A549 (cell line): ENCODE data around the gene KDM4B. TPM values are rescaled to one million over a fixed set of nuclear protein-coding genes. Genes with fewer than 3 reads are reported as not detected.

Source experiments
- ATAC-seq, 2 experiments: fragments of 200-7000 bp in 1 of 2; fragments of >200 bp in 1 of 2; cut with Nextera tagmentation in 1 of 2; cut with Tn5 transposase in 1 of 2; 3 replicates each; pipeline versions ENCODE4 v1.8.0 to v1.9.1; 2018 to 2020; ENCODE audit warnings: mild to moderate bottlenecking in 1 of 2, moderate library complexity in 1 of 2
- CTCF ChIA-PET: fragments of 300-600 bp; sonication (Branson Sonifier 250); formaldehyde crosslinking; extraction: SDS; loops from one replicate; lab custom pipeline; 2021; ENCODE audit warnings: antibody characterized with exemption, inconsistent platforms; lab: Yijun Ruan, JAX
- POLR2A ChIA-PET: fragments of 350-600 bp; formaldehyde crosslinking; extraction: SDS; loops from one replicate; lab custom pipeline; 2021; ENCODE audit warnings: antibody characterized with exemption, inconsistent platforms; lab: Yijun Ruan, JAX
- DNase-seq, 2 experiments: peaks; one replicate each; pipeline versions ENCODE4 v3.0.0 to v3.0.0-alpha.2; 2011 to 2016; ENCODE audit warnings: low read depth in 1 of 2, low spot score in 1 of 2
- FAIRE-seq: peaks from 2 replicates; lab custom pipeline; 2011; peaks lifted over from hg19 to GRCh38; lab: Jason Lieb, UNC
- H3K27ac ChIP-seq, 2 experiments: fragments of >200 bp; sonication (Bioruptor Twin); formaldehyde crosslinking; 3 replicates each; pipeline ENCODE4 v1.5.1; 2016 to 2017
- H3K4me1 ChIP-seq: fragments of >200 bp; sonication (Bioruptor Twin); formaldehyde crosslinking; 3 replicates; pipeline ENCODE4 v1.6.1; 2016
- H3K4me2 ChIP-seq: fragments of >200 bp; sonication (Bioruptor Twin); formaldehyde crosslinking; 3 replicates; pipeline ENCODE4 v1.6.1; 2016
- H3K4me3 ChIP-seq: fragments of >200 bp; sonication (Bioruptor Twin); formaldehyde crosslinking; 3 replicates; pipeline ENCODE4 v1.5.1; 2016
- H3K9me3 ChIP-seq: fragments of >200 bp; sonication (Bioruptor Twin); formaldehyde crosslinking; 3 replicates; pipeline ENCODE4 v1.6.1; 2016
- CBX2 ChIP-seq: fragments of 200-600 bp; sonication (generic); IDR thresholded peaks from 2 replicates; pipeline ENCODE4 v1.6.1; 2016; ENCODE audit warnings: low read depth, mild to moderate bottlenecking, borderline replicate concordance
- EP300 ChIP-seq, 2 experiments: fragments of >200 bp; sonication (Bioruptor Twin); formaldehyde crosslinking; IDR thresholded peaks; 2 replicates in 1 of 2; 3 replicates in 1 of 2; pipeline ENCODE4 v1.6.1; 2016 to 2017
- FOSB ChIP-seq: fragments of 250-450 bp; sonication (Bioruptor Pico); IDR thresholded peaks from 2 replicates; pipeline ENCODE4 v1.5.0; 2020; ENCODE audit warnings: mild to moderate bottlenecking, moderate library complexity
- FOXS1 ChIP-seq: fragments of 250-450 bp; sonication (Bioruptor Pico); IDR thresholded peaks from 2 replicates; pipeline ENCODE4 v1.5.0; 2020; ENCODE audit warnings: mild to moderate bottlenecking, moderate library complexity
- GATA3 ChIP-seq: IDR thresholded peaks from 2 replicates; pipeline ENCODE4 v1.6.1; 2012; ENCODE audit warnings: borderline replicate concordance
- HDAC2 ChIP-seq: fragments of 200-600 bp; sonication (generic); IDR thresholded peaks from 2 replicates; pipeline ENCODE4 v1.6.1; 2016
- HEYL ChIP-seq: fragments of 250-450 bp; sonication (Bioruptor Pico); IDR thresholded peaks from 2 replicates; pipeline ENCODE4 v1.8.0; 2021; ENCODE audit warnings: mild to moderate bottlenecking, moderate library complexity
- KDM1A ChIP-seq: fragments of 200-600 bp; sonication (generic); IDR thresholded peaks from 2 replicates; pipeline ENCODE4 v1.6.1; 2016; ENCODE audit warnings: low read depth, mild to moderate bottlenecking
- KDM5A ChIP-seq: fragments of 200-600 bp; sonication (generic); IDR thresholded peaks from 2 replicates; pipeline ENCODE4 v1.6.1; 2016; ENCODE audit warnings: antibody characterized with exemption, mild to moderate bottlenecking
- MAFK ChIP-seq: fragments of 450-650 bp; IDR thresholded peaks from 2 replicates; pipeline ENCODE4 v1.6.1; 2014; ENCODE audit not compliant: partially characterized antibody
- MYC ChIP-seq: IDR thresholded peaks from 2 replicates; pipeline ENCODE4 v1.6.1; 2012; ENCODE audit warnings: mild to moderate bottlenecking, inconsistent platforms, low read length, improper control_type of control experiment, borderline replicate concordance
- PHF8 ChIP-seq: fragments of 200-600 bp; sonication (generic); IDR thresholded peaks from 2 replicates; pipeline ENCODE4 v1.6.1; 2016; ENCODE audit warnings: low read depth, mild to moderate bottlenecking, antibody characterized with exemption, moderate library complexity, borderline replicate concordance
- RAD21 ChIP-seq, 2 experiments: fragments of >200 bp in 1 of 2; sonication (Bioruptor Twin) in 1 of 2; formaldehyde crosslinking in 1 of 2; IDR thresholded peaks in 1 of 2; conservative IDR thresholded peaks in 1 of 2; 2 replicates in 1 of 2; 3 replicates in 1 of 2; pipeline ENCODE4 v1.6.1; 2012 to 2018; ENCODE audit warnings: inconsistent platforms in 1 of 2
- RFX5 ChIP-seq: fragments of 450-650 bp; IDR thresholded peaks from 2 replicates; pipeline ENCODE4 v1.7.1; 2014; ENCODE audit warnings: antibody characterized with exemption, mild to moderate bottlenecking, moderate library complexity
- SREBF2 ChIP-seq: fragments of 450-650 bp; IDR thresholded peaks from 2 replicates; pipeline ENCODE4 v1.6.1; 2014; ENCODE audit warnings: mild to moderate bottlenecking, moderate library complexity
- ZFP36 ChIP-seq: fragments of 450-650 bp; IDR thresholded peaks from 2 replicates; pipeline ENCODE4 v1.6.1; 2014; ENCODE audit warnings: borderline replicate concordance; ENCODE audit not compliant: partially characterized antibody
- WGBS: methylation state at CpG from one replicate; pipeline ENCODE4 v1.1.6; 2017; ENCODE audit errors: missing lambda C conversion rate; 5-methylcytosine and 5-hydroxymethylcytosine counted together
- polyA plus RNA-seq, 4 experiments: library from polyadenylated mRNA; depleted of rRNA in 3 of 4; stranded (reverse); fragments of >200 nt; fragmentation: RNase III in 1 of 4; extraction: RNeasy Plus Mini Kit Qiagen cat#74134 plus additional on column Dnase treatment in 1 of 4; gene quantifications; 2 replicates in 3 of 4; 3 replicates in 1 of 4; pipeline ENCODE4 v1.2.3, GENCODE V29; 2011 to 2017
- TF ChIP-seq, protein P1 (sequence below): fragments of 250-450 bp; sonication (Bioruptor Pico); IDR thresholded peaks from 2 replicates; pipeline ENCODE4 v1.5.0; 2021; ENCODE audit warnings: mild to moderate bottlenecking, moderate library complexity, borderline replicate concordance
- TF ChIP-seq, protein P2 (sequence below): IDR thresholded peaks from 2 replicates; pipeline ENCODE4 v1.6.1; 2012
- TF ChIP-seq, protein P3 (sequence below): fragments of >200 bp; sonication (Bioruptor Twin); formaldehyde crosslinking; IDR thresholded peaks from 3 replicates; pipeline ENCODE4 v1.6.1; 2016

The KDM4B gene
- polyA plus RNA-seq, 2 of the 4 experiments (the other 2 are of a cell fraction): 3.0 to 4.6 TPM

DNA sequence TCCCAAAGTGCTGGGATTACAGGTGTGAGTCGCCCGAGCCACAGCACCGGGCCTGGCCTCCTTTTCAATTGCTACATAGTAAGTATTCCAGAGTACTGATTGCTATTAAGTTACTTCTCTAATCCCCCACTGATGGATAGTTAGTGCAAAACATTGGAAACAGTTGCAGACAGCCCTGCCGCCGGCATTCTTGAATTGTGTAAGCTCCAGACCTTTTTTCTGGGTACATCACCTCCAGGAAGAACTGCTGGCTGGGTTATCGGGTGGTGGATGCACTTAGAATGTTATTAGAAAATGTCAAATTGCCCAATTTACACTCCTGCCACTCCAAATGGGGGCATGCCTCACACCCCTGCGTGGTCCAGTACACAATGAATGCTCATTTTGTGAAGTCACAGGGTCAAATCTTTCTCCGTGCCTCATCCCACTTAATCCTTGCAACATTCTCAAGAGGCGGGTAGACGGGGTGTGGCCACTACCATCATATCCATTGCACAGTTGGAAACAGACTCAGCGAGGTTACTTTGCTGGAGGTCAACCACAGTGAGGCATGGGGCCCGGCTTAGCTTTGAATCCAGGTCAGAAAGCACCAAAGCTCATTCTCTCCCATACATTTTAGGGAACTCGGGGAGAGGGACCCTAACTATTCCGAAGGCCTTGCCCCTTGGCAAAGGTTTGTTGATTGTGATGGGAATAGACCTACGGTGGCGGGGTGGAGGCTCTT lies 1.0 kb upstream of the KDM4B start:
- H3K4me3 ChIP-seq: peak overlapping the region; percentile 38
- ChIA-PET POLR2A (interaction anchor here (1.3 kb wide), 1 partner anchor 56 kb away, joined by 8 read pairs; no protein-coding TSS in a partner anchor), CTCF (interaction anchor here (1.3 to 1.4 kb wide), 2 partner anchors 34 to 69 kb away, joined by 3 read pairs; no protein-coding TSS in a partner anchor)
- WGBS: 58% methylated on average over 12 of the region's 16 CpGs
- peak overlapping the region; percentile 80 for H3K4me2 ChIP-seq
- peak overlapping the region; percentile 71 to 83 for H3K27ac ChIP-seq
- TF ChIP-seq KDM5A (no peak), HEYL (CRISPR knock-in tag) (no peak), CBX2 (no peak), GATA3 (no peak), PHF8 (no peak), ZFP36 (no peak), EP300 (IDR thresholded peaks at IDR 0.05) (no peak)
- TF ChIP-seq, protein P1, sequence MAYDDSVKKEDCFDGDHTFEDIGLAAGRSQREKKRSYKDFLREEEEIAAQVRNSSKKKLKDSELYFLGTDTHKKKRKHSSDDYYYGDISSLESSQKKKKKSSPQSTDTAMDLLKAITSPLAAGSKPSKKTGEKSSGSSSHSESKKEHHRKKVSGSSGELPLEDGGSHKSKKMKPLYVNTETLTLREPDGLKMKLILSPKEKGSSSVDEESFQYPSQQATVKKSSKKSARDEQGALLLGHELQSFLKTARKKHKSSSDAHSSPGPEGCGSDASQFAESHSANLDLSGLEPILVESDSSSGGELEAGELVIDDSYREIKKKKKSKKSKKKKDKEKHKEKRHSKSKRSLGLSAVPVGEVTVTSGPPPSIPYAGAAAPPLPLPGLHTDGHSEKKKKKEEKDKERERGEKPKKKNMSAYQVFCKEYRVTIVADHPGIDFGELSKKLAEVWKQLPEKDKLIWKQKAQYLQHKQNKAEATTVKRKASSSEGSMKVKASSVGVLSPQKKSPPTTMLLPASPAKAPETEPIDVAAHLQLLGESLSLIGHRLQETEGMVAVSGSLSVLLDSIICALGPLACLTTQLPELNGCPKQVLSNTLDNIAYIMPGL (CRISPR knock-in tag): no peak
- TF ChIP-seq, protein P2, sequence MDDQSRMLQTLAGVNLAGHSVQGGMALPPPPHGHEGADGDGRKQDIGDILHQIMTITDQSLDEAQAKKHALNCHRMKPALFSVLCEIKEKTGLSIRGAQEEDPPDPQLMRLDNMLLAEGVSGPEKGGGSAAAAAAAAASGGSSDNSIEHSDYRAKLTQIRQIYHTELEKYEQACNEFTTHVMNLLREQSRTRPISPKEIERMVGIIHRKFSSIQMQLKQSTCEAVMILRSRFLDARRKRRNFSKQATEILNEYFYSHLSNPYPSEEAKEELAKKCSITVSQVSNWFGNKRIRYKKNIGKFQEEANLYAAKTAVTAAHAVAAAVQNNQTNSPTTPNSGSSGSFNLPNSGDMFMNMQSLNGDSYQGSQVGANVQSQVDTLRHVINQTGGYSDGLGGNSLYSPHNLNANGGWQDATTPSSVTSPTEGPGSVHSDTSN: no peak
- H3K4me1 ChIP-seq: peaks cover 25% of the 10 kb centered on the region
- no peak for FAIRE-seq
- DNase-seq: no peak
- no peak for ATAC-seq
- no peaks in the 10 kb centered on the region for H3K9me3 ChIP-seq

DNA sequence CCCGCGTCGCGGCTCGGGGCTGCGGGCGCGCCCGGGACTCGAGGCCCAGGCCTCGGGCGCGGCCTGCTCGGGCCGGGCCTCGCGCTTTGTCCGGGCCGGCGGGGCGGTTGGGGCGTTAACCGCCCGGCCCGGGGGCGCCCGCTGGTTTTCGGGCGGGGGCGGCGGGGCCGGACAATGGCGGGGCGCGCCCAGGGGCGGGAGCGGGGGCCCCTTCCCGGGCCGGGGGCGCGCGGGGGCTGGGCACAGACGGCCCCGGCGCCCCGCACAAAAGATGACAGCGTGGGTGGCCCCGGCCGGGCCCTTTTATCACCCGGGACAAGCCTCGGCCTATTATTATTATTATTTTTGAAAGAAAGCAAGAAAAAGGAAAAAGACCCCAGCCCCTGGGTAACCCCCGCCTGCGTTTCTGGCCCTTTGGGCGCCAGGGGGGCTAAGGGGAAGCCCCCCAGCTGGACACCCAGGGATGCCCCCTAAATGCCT lies 419 bp downstream of the KDM4B start:
- Histone ChIP-seq H3K9me3 (no peaks in the 10 kb centered on the region), H3K27ac (peak overlapping the region; percentile 85 to 95), H3K4me2 (peak overlapping the region; percentile 100), H3K4me1 (peaks cover 32% of the 10 kb centered on the region), H3K4me3 (peak overlapping the region; percentile 99)
- WGBS: 1% methylated on average over 11 of the region's 54 CpGs
- POLR2A ChIA-PET: interaction anchor here (1.0 to 1.3 kb wide), 2 partner anchors 57 to 58 kb away, joined by 3 to 8 read pairs; no protein-coding TSS in a partner anchor
- no peak for DNase-seq
- no peak for ATAC-seq
- no peak for TF ChIP-seq KDM1A
- TF ChIP-seq EP300 (IDR thresholded peaks at IDR 0.05): no peak
- TF ChIP-seq HDAC2: no peak
- no peak for TF ChIP-seq FOXS1 (CRISPR knock-in tag)
- no peak for FAIRE-seq
- CTCF ChIA-PET: interaction anchor here (1.0 to 2.5 kb wide), 3 partner anchors 57 to 160 kb away, joined by 3 to 8 read pairs (median 4); no protein-coding TSS in a partner anchor

DNA sequence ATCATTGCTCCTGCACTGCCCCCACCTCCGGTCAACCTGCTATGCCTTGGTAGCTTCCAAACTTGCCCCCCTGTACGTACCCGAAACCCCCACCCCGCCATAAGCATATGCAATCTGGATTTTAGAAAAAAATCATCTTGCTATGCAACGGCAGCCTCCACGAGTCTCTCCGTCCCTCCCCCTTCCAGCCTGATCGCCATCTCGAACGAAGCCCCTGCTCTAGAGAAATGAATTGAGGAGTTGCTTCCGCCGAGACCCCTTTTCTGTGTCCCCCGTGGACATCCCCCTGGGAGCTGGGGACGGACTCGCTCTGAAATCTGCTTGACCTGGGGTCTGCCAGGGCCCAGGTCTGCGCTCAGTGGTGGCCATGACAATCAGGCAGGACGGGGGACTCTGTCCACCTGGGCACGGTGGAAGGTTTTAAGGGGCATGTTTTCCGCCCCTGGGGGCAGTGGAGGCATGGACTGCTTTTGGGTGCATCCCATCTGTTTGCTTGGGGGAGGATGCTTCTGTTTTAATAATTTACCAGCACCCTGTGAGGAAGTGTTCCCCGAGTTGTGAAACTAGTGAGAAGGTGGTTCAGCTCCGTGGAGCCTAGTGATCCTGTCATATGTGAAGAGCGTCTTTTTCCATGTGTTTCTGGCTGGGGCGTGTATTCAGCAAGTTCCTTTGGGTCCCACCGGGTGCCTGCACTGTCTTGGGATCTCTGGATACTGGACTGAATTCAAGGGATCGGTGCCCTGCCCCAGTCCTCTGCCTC lies 1.0 kb downstream of the KDM4B start:
- ChIA-PET POLR2A (interaction anchor here (1.0 to 1.2 kb wide), 2 partner anchors 10 to 58 kb away, joined by 3 to 4 read pairs; no protein-coding TSS in a partner anchor), CTCF (interaction anchor here (0.9 to 2.5 kb wide), 4 partner anchors 31 to 61 kb away, joined by 3 to 8 read pairs (median 5); no protein-coding TSS in a partner anchor)
- FAIRE-seq (no peak), ATAC-seq (no peak), DNase-seq (no peak)
- Histone ChIP-seq H3K9me3 (no peaks in the 10 kb centered on the region), H3K4me3 (peak overlapping the region; percentile 99), H3K27ac (peak overlapping the region; percentile 85 to 95), H3K4me1 (peaks cover 32% of the 10 kb centered on the region), H3K4me2 (peak overlapping the region; percentile 100)
- WGBS: 7% methylated on average over 23 of the region's 25 CpGs
- no peak for TF ChIP-seq ZFP36
- no peak for TF ChIP-seq RAD21 (conservative IDR thresholded peaks at IDR 0.05 in 1 of 2, IDR thresholded peaks at IDR 0.05 in 1 of 2)
- TF ChIP-seq, protein P3, sequence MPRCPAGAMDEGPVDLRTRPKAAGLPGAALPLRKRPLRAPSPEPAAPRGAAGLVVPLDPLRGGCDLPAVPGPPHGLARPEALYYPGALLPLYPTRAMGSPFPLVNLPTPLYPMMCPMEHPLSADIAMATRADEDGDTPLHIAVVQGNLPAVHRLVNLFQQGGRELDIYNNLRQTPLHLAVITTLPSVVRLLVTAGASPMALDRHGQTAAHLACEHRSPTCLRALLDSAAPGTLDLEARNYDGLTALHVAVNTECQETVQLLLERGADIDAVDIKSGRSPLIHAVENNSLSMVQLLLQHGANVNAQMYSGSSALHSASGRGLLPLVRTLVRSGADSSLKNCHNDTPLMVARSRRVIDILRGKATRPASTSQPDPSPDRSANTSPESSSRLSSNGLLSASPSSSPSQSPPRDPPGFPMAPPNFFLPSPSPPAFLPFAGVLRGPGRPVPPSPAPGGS: no peak
- no peak for TF ChIP-seq MAFK
- no peak for TF ChIP-seq MYC
- no peak for TF ChIP-seq KDM5A
- TF ChIP-seq RFX5: no peak
- TF ChIP-seq FOSB (CRISPR knock-in tag): no peak
- TF ChIP-seq SREBF2: no peak
- TF ChIP-seq HDAC2: no peak
